G401.6 (cell line): Measurements from ENCODE around the gene USP4.
"Not testable (repeated sequence)": the region's sequence is repeated elsewhere in the genome, so short reads cannot be mapped to it uniquely, and the experiment has no call there.

ENCODE experiments used
- FAIRE-seq: peaks from 2 replicates; lab custom pipeline; 2012; peaks lifted over from hg19 to GRCh38; lab: Jason Lieb, UNC

Gene USP4

GRCh38 chr3:49244581-49245205 lies 95.2 kb downstream of the USP4 start:
- FAIRE-seq: no peak

GRCh38 chr3:49240091-49240490 lies 99.8 kb downstream of the USP4 start:
- FAIRE-seq: not testable (repeated sequence)

GRCh38 chr3:49238274-49239127 lies 101.4 kb downstream of the USP4 start:
- no peak for FAIRE-seq

GRCh38 chr3:49237344-49237743 lies 102.5 kb downstream of the USP4 start:
- FAIRE-seq: no peak

- FAIRE-seq: no peak
Observed at GRCh38 chr3:49236226-49236625, 103.6 kb downstream of the USP4 start.

- FAIRE-seq: not testable (repeated sequence)
Observed at GRCh38 chr3:49228817-49229216, 111.0 kb downstream of the USP4 start.
